ENCODE results near the gene SULF2.

SULF2 gene

GRCh38 chr20:47784599-47785310 lies 526 bp downstream of the SULF2 start:
- DNase-seq (ENCODE audit: low read depth in 2 of 3, low spot score in 2 of 3): no peak

GRCh38 chr20:47783828-47784598 lies 1.3 kb downstream of the SULF2 start:
- no peak for DNase-seq (ENCODE audit: low read depth in 2 of 3, low spot score in 2 of 3)

DNA sequence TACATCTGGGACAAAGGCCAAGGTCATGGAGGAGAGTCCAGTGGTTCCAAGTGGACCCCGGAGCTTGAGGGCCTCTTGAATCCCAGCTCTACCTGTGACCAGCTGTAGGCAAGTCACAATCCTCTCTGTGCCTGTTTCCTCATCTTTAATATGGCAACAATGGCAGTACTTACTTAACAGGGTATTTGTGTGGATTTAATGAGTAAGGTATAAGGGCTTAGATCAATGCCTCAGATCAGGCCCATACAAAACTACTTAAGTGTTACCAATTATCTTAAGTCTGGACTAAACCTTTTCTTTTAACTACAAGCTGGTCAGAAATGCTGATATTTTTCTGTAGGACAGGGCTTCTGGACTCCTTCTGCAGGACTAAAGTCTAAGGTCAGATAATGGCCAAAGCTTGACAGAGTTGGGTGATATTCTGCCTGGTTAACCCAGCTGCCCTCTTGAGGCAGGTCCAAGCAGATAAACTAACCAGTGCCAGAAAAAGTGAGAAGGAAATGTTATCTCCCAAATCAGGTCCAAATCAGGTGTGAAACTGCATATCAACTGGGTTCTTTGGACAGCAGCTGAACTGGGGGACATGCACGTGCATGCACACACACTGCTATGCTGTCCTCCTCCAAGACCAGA lies 2.2 kb downstream of the SULF2 start:
- no peak for DNase-seq (ENCODE audit: low read depth in 2 of 3, low spot score in 2 of 3)

- no peak for DNase-seq (ENCODE audit: low read depth in 2 of 3, low spot score in 2 of 3)
Measured at GRCh38 chr20:47782076-47782475, 3.2 kb downstream of the SULF2 start.

DNA sequence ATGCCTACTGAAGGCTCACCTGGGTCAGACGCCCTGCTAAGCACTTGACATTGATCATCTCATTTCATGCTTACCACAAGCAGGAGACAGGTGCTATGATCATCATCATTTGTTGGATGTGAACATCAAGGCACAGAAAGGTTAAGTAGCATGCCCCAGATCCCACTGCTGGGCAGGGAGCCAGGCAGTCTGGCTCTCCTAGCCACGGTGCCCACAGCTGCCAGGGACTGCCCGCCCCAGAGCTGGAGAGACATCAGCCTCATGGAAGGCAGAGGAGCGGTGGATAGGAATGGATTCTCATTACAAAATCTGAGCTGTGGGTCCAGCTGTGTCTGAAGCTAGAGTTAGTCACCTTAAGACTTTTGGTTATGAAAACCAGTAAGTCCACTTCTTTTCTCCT lies 3.6 kb downstream of the SULF2 start:
- DNase-seq (ENCODE audit: low read depth in 2 of 3, low spot score in 2 of 3): no peak

DNA sequence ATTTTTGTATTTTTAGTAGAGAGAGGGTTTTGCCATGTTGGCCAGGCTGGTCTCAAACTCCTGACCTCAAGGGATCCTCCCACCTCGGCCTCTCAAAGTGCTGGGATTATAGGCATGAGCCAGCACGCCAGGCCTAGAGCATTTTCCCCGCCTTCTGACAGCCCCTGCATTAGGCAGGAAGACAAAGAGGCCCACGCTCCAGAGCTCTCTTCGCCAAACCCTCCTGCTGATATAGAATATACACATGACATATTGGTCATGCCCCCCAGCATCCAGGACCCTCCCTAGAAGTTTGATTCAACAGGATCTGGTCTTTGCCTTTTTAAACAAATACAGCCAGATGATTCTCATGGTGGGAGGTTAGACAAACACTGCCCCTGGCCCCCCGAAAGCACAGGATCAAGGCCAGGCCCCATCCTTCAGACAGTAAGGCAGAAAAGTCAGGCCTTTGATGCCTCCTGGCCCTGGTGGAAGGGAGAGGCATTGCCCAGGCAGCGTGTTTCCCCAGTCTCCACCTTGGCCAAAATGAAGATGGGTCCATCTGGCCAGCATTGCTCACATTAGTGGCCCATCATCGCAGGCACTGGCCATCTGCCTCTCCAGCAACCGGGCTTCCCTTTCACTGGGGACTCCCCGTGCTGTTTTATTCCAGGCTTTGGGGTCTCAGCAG lies 4.4 kb downstream of the SULF2 start:
- DNase-seq (ENCODE audit: low read depth in 2 of 3, low spot score in 2 of 3): no peak

DNA sequence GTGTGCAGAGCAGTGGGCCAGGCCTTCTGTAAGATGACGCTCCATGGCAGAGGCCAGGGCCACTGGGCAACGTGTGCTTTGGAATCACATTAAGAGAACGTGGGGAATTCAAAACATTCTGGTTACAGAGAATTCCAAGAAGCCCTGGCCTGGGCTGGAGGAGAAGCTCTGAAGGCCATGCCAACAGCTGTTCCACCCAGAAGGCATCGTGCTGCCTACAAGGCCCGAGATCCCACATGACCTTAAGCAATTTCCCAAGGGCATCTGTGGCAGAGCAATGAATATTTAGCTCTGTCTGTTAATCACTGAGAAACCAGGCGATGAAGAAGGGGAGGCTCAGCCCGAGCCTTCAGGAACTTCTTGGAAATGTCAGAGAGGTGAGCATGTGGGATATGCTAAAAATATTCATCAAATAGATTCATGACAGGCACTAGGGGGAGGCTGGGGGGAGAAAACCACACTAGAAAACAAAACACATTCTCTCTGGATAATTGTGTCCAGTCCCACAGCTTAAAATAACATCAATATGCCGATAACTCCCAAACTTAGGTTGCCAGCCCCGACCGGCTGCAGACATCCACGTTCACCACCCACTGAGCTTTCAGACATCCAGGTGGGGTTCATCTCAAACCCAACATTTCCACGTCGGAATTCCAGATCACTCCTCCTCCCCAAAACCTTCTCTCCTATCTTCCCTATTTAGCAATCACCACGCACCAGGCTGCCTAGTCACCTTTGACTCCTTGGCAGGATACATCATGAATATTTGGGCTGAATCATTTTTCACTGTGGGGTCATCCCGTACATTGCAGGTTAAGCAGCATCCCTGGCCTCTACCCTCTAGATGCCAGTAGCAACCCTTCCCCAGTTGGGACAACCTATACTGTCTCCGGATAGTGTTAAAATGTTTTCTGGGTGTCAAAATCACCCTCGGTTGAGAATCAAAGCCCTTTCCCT lies 6.6 kb downstream of the SULF2 start:
- no peak for DNase-seq (ENCODE audit: low read depth in 2 of 3, low spot score in 2 of 3)

- DNase-seq (ENCODE audit: low read depth in 2 of 3, low spot score in 2 of 3): no peak
Measured at GRCh38 chr20:47777220-47777619, 8.1 kb downstream of the SULF2 start.

- no peak for DNase-seq (ENCODE audit: low read depth in 2 of 3, low spot score in 2 of 3)
Measured at GRCh38 chr20:47776639-47777038, 8.6 kb downstream of the SULF2 start.

GRCh38 chr20:47775841-47776240 lies 9.4 kb downstream of the SULF2 start:
- DNase-seq (ENCODE audit: low read depth in 2 of 3, low spot score in 2 of 3): no peak

DNA sequence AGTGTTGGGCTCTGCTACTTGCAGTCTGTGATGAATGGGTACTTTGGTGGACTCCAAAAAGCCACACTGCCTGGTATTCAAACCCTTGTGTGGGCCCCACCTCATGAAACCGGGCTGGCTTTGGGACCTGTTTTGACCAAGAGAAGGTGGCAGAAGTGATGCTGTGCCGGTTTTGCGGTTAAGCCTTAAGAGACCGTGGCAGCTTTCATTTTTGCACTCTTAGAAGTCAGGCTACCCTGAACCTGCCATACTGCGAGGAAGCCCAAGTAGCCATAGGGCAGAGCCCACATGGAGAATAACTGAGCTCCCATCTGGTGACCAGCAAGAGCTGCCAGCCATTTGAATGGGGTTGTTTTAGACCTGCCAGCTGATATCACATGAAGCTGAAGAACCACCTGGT lies 10.2 kb downstream of the SULF2 start:
- no peak for DNase-seq (ENCODE audit: low read depth in 2 of 3, low spot score in 2 of 3)

GRCh38 chr20:47774131-47774777 lies 11.0 kb downstream of the SULF2 start:
- DNase-seq (ENCODE audit: low read depth in 2 of 3, low spot score in 2 of 3): no peak

- DNase-seq (ENCODE audit: low read depth in 2 of 3, low spot score in 2 of 3): no peak
Measured at GRCh38 chr20:47773371-47773786, 11.9 kb downstream of the SULF2 start.

DNA sequence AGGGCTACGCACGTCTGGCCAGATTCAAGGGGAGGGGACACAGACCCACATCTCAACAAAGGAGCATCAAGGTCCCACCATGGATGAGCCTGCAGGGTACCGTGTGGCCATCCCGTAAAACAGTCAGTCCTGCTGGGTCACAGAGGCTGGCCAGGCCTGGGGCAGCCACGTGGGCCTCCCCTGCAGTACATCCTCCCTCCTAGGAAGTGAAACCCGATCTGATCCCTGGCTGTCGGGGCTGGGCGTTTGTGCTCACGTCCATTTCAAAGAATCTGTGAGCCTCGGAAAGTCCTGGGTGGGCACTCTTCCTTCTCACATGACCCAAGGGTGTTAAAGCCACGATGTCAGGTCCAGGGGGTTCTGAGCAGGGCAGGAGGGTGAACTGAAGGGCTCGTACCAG lies 14.3 kb downstream of the SULF2 start:
- DNase-seq (ENCODE audit: low read depth in 2 of 3, low spot score in 2 of 3): no peak

- no peak for DNase-seq (ENCODE audit: low read depth in 2 of 3, low spot score in 2 of 3)
Measured at GRCh38 chr20:47768016-47768824, 17.1 kb downstream of the SULF2 start.

DNA sequence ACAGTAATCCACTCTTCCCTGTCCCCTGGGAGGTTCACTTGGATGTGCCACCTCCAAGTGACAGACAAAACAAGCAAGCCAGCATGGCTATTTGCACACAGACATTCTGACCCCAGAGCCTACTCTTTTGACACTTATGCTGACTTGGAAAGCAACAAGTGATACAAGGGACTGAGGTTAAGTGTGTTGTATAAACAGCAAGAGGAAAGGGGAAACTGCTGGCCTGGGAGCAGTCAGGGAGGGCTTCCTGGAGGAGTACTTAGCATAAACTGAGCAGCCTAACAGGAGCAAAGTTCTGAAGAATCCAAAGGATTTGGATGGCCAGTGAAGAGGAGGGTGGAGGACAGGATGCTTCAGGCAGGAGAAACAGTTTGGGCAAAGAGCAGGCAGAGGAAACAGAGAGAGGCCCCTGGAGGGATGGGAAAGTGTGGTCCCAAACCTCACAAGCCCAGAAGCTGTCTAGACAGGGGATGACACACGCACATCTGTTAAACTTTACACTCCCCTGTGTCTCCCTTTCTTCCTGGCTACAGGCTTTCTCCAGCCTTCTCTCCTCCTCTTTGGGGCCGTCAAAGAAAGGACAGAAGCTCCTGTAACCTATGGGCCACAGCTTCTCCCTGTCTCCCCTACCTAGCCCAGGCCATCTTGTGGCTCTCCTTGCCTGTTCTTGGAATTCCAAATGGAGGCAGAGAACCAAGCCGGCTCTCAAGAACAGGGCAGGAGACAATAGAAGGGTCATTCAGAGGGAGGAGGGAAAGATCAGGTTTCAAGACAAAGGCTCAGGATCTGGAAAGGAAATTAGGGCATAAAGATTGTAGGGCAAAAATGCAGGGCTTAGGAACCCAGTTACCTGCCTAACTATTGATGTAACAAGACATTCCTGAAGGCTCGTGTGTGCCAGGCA lies 19.3 kb downstream of the SULF2 start:
- no peak for DNase-seq (ENCODE audit: low read depth in 2 of 3, low spot score in 2 of 3)

DNA sequence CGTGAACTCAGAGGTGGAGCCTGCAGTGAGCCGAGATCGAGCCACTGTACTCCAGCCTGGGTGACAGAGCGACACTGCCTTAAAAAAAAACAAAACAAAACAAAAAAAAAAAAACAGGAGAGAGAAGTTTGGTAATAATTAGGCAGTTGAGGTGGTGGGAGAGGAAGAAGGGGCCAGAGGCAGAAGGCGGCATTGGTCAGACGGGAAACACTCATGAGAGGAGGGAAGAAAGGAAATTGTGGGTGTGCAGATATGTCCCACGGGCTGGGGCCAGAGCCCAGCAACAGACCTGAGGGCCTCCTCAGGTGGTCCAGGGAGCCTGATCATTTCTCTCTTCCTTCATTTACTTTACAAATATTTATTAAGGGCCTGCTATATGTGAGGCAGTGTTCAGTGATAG lies 20.0 kb downstream of the SULF2 start:
- no peak for DNase-seq (ENCODE audit: low read depth in 2 of 3, low spot score in 2 of 3)

GRCh38 chr20:47764154-47764733 lies 21.0 kb downstream of the SULF2 start:
- no peak for DNase-seq (ENCODE audit: low read depth in 2 of 3, low spot score in 2 of 3)

All from activated CD8-positive, alpha-beta memory T cell treated with anti-CD3 and anti-CD28 coated beads for 48 hours (primary cell).